Loucy (cell line): ENCODE data around the gene PCGF6.
A peak's percentile ranks its signal among the peaks of the same experiment; 100 is the strongest.
"Not testable (repeated sequence)": the region's sequence is repeated elsewhere in the genome, so short reads cannot be mapped to it uniquely, and the experiment has no call there.

Experiments
- H2AFZ ChIP-seq: fragments of 200-600 bp; sonication (generic); 2 replicates; pipeline ENCODE4 v1.6.0; 2016; ENCODE audit warnings: antibody characterized with exemption, mild to moderate bottlenecking, low read length, moderate library complexity
- H3F3A ChIP-seq: fragments of 200-600 bp; 2 replicates; pipeline ENCODE4 v1.6.0; 2016; ENCODE audit warnings: antibody characterized with exemption, low read depth, mild to moderate bottlenecking
- H3K27me3 ChIP-seq: fragments of 200-600 bp; sonication (generic); 2 replicates; pipeline ENCODE4 v1.6.1; 2014; ENCODE audit warnings: low read length, mild to moderate bottlenecking; ENCODE audit not compliant: insufficient read depth, poor library complexity, severe bottlenecking
- H3K36me3 ChIP-seq: fragments of 200-600 bp; sonication (generic); 2 replicates; pipeline ENCODE4 v1.6.1; 2016; ENCODE audit warnings: low read length; ENCODE audit not compliant: insufficient read depth
- H3K4me1 ChIP-seq: fragments of 200-600 bp; sonication (generic); 2 replicates; pipeline ENCODE4 v1.5.1; 2014; ENCODE audit warnings: low read length, mild to moderate bottlenecking; ENCODE audit not compliant: insufficient read depth, poor library complexity, severe bottlenecking
- H3K4me2 ChIP-seq: fragments of 200-600 bp; sonication (generic); 2 replicates; pipeline ENCODE4 v1.6.0; 2014; ENCODE audit warnings: antibody characterized with exemption, low read length, low read depth, mild to moderate bottlenecking; ENCODE audit not compliant: poor library complexity, severe bottlenecking
- H3K4me3 ChIP-seq: fragments of 200-600 bp; sonication (generic); 2 replicates; pipeline ENCODE4 v1.5.1; 2014; ENCODE audit warnings: low read length, mild to moderate bottlenecking, mixed read lengths; ENCODE audit not compliant: poor library complexity, severe bottlenecking
- H3K79me2 ChIP-seq: fragments of 200-600 bp; sonication (generic); 2 replicates; pipeline ENCODE4 v1.6.1; 2014; ENCODE audit warnings: low read length; ENCODE audit not compliant: insufficient read depth
- H3K9ac ChIP-seq: fragments of 200-600 bp; sonication (generic); 2 replicates; pipeline ENCODE4 v1.6.0; 2014; ENCODE audit warnings: mild to moderate bottlenecking, low read depth, low read length, moderate library complexity; ENCODE audit not compliant: poor library complexity, severe bottlenecking
- H3K9me2 ChIP-seq: fragments of 200-600 bp; sonication (generic); replicated peaks from 2 replicates; pipeline ENCODE4 v1.6.1; 2016; ENCODE audit warnings: low read depth, low read length, mixed read lengths
- H3K9me3 ChIP-seq: fragments of 200-600 bp; sonication (generic); 2 replicates; pipeline ENCODE4 v1.6.1; 2014; ENCODE audit warnings: mild to moderate bottlenecking, antibody characterized with exemption, low read length, low read depth; ENCODE audit not compliant: insufficient read depth
- H4K20me1 ChIP-seq: fragments of 200-600 bp; sonication (generic); 2 replicates; pipeline ENCODE4 v1.6.0; 2014; ENCODE audit warnings: antibody characterized with exemption, low read length, mild to moderate bottlenecking; ENCODE audit not compliant: insufficient read depth, poor library complexity, severe bottlenecking
- EZH2phosphoT487 ChIP-seq: fragments of 200-600 bp; IDR thresholded peaks from 2 replicates; pipeline ENCODE4 v1.6.1; 2018; ENCODE audit warnings: antibody characterized with exemption, mild to moderate bottlenecking, moderate library complexity, borderline replicate concordance
- TF ChIP-seq, protein P1 (sequence below): fragments of 200-600 bp; sonication (generic); conservative IDR thresholded peaks from 2 replicates; pipeline ENCODE4 v1.5.1; 2014; ENCODE audit warnings: mild to moderate bottlenecking, antibody characterized with exemption, low read length

The PCGF6 gene

GRCh38 chr10:103355906-103356599, 5.1 kb upstream of the PCGF6 start:
- no peaks in the 10 kb centered on the region for H3K79me2 ChIP-seq
- no peaks in the 10 kb centered on the region for H3F3A ChIP-seq
- no peaks in the 10 kb centered on the region for H4K20me1 ChIP-seq
- H3K4me2 ChIP-seq, result no peak overlapping the region
- no peak overlapping the region for H3K9ac ChIP-seq
- peaks cover 3% of the 10 kb centered on the region for H3K4me1 ChIP-seq
- H3K27me3 ChIP-seq, result no peaks in the 10 kb centered on the region
- no peak overlapping the region for H2AFZ ChIP-seq
- H3K4me3 ChIP-seq, result no peak overlapping the region
- no peaks in the 10 kb centered on the region for H3K36me3 ChIP-seq
- no peaks in the 10 kb centered on the region for H3K9me3 ChIP-seq
- TF ChIP-seq EZH2phosphoT487, result no peak
- TF ChIP-seq, protein P1, sequence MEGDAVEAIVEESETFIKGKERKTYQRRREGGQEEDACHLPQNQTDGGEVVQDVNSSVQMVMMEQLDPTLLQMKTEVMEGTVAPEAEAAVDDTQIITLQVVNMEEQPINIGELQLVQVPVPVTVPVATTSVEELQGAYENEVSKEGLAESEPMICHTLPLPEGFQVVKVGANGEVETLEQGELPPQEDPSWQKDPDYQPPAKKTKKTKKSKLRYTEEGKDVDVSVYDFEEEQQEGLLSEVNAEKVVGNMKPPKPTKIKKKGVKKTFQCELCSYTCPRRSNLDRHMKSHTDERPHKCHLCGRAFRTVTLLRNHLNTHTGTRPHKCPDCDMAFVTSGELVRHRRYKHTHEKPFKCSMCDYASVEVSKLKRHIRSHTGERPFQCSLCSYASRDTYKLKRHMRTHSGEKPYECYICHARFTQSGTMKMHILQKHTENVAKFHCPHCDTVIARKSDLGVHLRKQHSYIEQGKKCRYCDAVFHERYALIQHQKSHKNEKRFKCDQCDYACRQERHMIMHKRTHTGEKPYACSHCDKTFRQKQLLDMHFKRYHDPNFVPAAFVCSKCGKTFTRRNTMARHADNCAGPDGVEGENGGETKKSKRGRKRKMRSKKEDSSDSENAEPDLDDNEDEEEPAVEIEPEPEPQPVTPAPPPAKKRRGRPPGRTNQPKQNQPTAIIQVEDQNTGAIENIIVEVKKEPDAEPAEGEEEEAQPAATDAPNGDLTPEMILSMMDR, result no peak
- H3K9me2 ChIP-seq, result no peaks in the 10 kb centered on the region

DNA sequence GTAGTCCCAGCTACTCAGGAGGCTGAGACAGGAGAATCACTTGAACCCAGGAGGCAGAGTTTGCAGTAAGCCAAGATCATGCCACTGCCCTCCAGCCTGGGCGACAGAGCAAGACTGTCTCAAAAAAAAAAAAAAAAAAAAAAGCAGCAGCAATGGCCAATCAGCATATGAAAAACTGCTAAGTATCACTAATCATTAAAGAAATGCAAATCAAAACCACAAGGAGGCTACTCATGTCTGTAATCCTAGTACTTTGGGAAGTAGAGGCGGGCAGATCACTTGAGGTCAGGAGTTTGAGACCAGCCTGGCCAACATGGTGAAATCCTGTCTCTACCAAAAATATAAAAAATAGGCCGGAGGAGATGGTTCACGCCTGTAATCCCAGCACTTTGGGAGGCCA, 3.6 kb upstream of the PCGF6 start:
- not testable (repeated sequence) for H3K36me3 ChIP-seq, H3K9me2 ChIP-seq, H3K4me2 ChIP-seq, H4K20me1 ChIP-seq, H3K9ac ChIP-seq, H3K9me3 ChIP-seq, H3K4me1 ChIP-seq, H3K27me3 ChIP-seq, H3F3A ChIP-seq, H2AFZ ChIP-seq, H3K4me3 ChIP-seq
- H3K79me2 ChIP-seq, result peaks cover 12% of the 10 kb centered on the region

DNA sequence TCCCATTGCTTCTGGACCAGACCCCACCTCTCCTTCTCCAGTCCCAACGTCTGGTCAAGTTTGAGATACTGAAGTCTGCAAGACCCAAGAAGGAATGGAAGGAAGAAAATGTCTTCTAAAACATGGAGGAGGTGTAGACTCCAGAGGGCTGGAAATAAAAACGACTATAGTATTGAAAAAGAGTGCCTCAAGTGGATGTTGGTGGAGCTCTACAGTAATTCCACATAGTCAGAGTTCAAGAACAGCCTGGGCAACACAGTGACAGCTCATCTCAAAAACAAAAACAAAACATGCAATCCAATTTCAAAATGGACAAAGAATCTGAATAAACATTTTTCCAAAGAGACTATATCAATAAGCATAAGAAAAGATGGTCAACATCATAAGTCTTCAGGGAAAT, 2.3 kb upstream of the PCGF6 start:
- Histone ChIP-seq H3F3A (no peaks in the 10 kb centered on the region), H3K36me3 (no peaks in the 10 kb centered on the region), H3K79me2 (peaks cover 25% of the 10 kb centered on the region), H3K4me1 (peaks cover 15% of the 10 kb centered on the region), H3K9me3 (no peaks in the 10 kb centered on the region), H2AFZ (peak overlapping the region; percentile 74; the same call in 1 of the 2 replicates), H3K4me3 (no peak overlapping the region), H3K9me2 (no peaks in the 10 kb centered on the region), H3K9ac (no peak overlapping the region), H3K27me3 (no peaks in the 10 kb centered on the region), H4K20me1 (peaks cover 9% of the 10 kb centered on the region), H3K4me2 (no peak overlapping the region)
- TF ChIP-seq, protein P1, result peak; percentile 43
- TF ChIP-seq EZH2phosphoT487, result no peak

DNA sequence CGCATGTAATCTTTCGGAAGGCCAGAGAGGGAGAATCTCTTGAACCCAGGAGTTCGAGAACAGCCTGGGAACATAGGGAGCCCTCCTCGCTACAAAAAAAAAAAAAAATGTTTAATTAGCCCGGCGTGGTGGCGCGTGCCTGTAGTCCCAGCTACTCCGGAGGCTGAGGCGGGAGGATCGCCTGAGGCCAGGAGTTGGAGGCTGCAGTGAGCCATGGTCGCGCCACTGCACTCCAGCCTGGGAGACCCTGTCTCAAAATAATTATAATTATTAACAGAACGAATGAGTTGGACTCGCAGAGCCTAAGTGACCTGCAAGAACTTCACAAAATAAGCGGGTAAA, 794 bp downstream of the PCGF6 start:
- no peaks in the 10 kb centered on the region for H3K9me3 ChIP-seq
- peak overlapping the region; percentile 77 for H3K4me3 ChIP-seq
- H3K4me1 ChIP-seq, result peaks cover 27% of the 10 kb centered on the region
- no peaks in the 10 kb centered on the region for H3K27me3 ChIP-seq
- H3K36me3 ChIP-seq, result peaks cover 11% of the 10 kb centered on the region; the same call in 1 of the 2 replicates
- H2AFZ ChIP-seq, result peak overlapping the region; percentile 99
- H3F3A ChIP-seq, result no peaks in the 10 kb centered on the region
- H4K20me1 ChIP-seq, result peaks cover 13% of the 10 kb centered on the region
- H3K9ac ChIP-seq, result peak overlapping the region; percentile 81
- TF ChIP-seq, protein P1, result no peak
- TF ChIP-seq EZH2phosphoT487, result no peak
- H3K9me2 ChIP-seq, result no peaks in the 10 kb centered on the region
- H3K4me2 ChIP-seq, result peak overlapping the region; percentile 89
- peaks cover 42% of the 10 kb centered on the region for H3K79me2 ChIP-seq
